Tibial nerve (tissue), 4 donors: Measurements from ENCODE around the gene ACTL6B. TPM values are rescaled to one million over a fixed set of nuclear protein-coding genes. Genes with fewer than 3 reads are reported as not detected.
A peak's percentile ranks its signal among the peaks of the same experiment; 100 is the strongest.

Experiments
- DNase-seq, 2 donors: peaks; one replicate each; pipeline ENCODE4 v3.0.0-alpha.2; 2019; ENCODE audit warnings: low spot score in 2 of 2
- H3K27ac ChIP-seq, 4 donors: fragments of 200-600 bp; sonication (generic) in 3 of 4; one replicate each; pipeline ENCODE4 v1.5.1; 2017 to 2019; ENCODE audit warnings: mild to moderate bottlenecking in 1 of 4
- H3K27me3 ChIP-seq, 2 donors: fragments of 200-600 bp; sonication (generic) in 1 of 2; one replicate each; pipeline versions ENCODE4 v1.5.1 to v1.6.0; 2017 to 2019
- H3K36me3 ChIP-seq, 3 donors: fragments of 200-600 bp; sonication (generic); one replicate each; pipeline ENCODE4 v1.5.1; 2018 to 2019
- H3K4me1 ChIP-seq, 4 donors: fragments of 200-600 bp; sonication (generic) in 3 of 4; one replicate each; pipeline ENCODE4 v1.5.1; 2017 to 2019
- H3K4me3 ChIP-seq, 4 donors: fragments of 200-600 bp; sonication (generic) in 3 of 4; one replicate each; pipeline ENCODE4 v1.5.1; 2017 to 2019; ENCODE audit warnings: mild to moderate bottlenecking in 1 of 4, moderate library complexity in 1 of 4
- H3K9me3 ChIP-seq, 4 donors: fragments of 200-600 bp; sonication (generic) in 3 of 4; one replicate each; pipeline ENCODE4 v1.5.1; 2017 to 2019
- CTCF ChIP-seq, 5 experiments: fragments of 200-600 bp in 3 of 5; fragments of 450-650 bp in 2 of 5; sonication (generic) in 3 of 5; IDR thresholded peaks; one replicate each; pipeline ENCODE4 v1.5.1; 2016 to 2019; ENCODE audit warnings: antibody characterized with exemption in 5 of 5, mild to moderate bottlenecking in 3 of 5, moderate library complexity in 2 of 5
- EP300 ChIP-seq, 2 donors: sonication (generic); formaldehyde crosslinking; IDR thresholded peaks; one replicate each; pipeline ENCODE4 v1.6.1; 2017; ENCODE audit warnings: antibody characterized with exemption in 2 of 2, mild to moderate bottlenecking in 1 of 2
- POLR2A ChIP-seq, 2 donors: fragments of 450-650 bp; IDR thresholded peaks; one replicate each; pipeline ENCODE4 v1.6.1; 2017; ENCODE audit warnings: antibody characterized with exemption in 2 of 2, mild to moderate bottlenecking in 2 of 2, moderate library complexity in 2 of 2
- WGBS, 2 donors: methylation state at CpG; one replicate each; pipeline ENCODE4 v1.1.5; 2018; 5-methylcytosine and 5-hydroxymethylcytosine counted together
- total RNA-seq, 4 donors: library from RNA; depleted of rRNA; stranded (reverse); fragments of >200 nt; gene quantifications; one replicate each; pipeline ENCODE4 v1.1.0, GENCODE V29; 2016

The ACTL6B gene
- total RNA-seq, 4 donors from 2014 or later: not detected

GRCh38 chr7:100627238-100627549 lies 29.1 kb downstream of the ACTL6B start:
- no peaks in the 10 kb centered on the region for H3K36me3 ChIP-seq
- peaks cover 0 to 12% (median 8%) of the 10 kb centered on the region in 4 donors for H3K4me1 ChIP-seq
- no peaks in the 10 kb centered on the region for H3K9me3 ChIP-seq
- 83 to 88% methylated on average over 21 of the region's 21 CpGs for WGBS, 2 donors
- no peak overlapping the region for H3K4me3 ChIP-seq
- no peak for DNase-seq
- TF ChIP-seq POLR2A (IDR thresholded peaks at IDR 0.05) (no peak), CTCF (IDR thresholded peaks at IDR 0.05) (no peak), EP300 (IDR thresholded peaks at IDR 0.05) (no peak)
- no peak overlapping the region for H3K27ac ChIP-seq
- H3K27me3 ChIP-seq: peaks cover 0 to 4% of the 10 kb centered on the region in 2 donors

GRCh38 chr7:100626530-100627237 lies 29.6 kb downstream of the ACTL6B start:
- peaks cover 0 to under 1% (median 0%) of the 10 kb centered on the region in 3 donors for H3K36me3 ChIP-seq
- H3K27ac ChIP-seq: peak overlapping the region in 2 of 4 donors; percentile 52 to 71
- peak; percentile 57 to 69 for DNase-seq
- no peaks in the 10 kb centered on the region for H3K27me3 ChIP-seq
- TF ChIP-seq POLR2A (IDR thresholded peaks at IDR 0.05) (peak in 1 of 2 donors; percentile 11), EP300 (IDR thresholded peaks at IDR 0.05) (no peak)
- peaks cover 0 to 12% (median 8%) of the 10 kb centered on the region in 4 donors for H3K4me1 ChIP-seq
- H3K4me3 ChIP-seq: peak overlapping the region in 3 of 4 donors; percentile 16 to 40 (median 39)
- 4 to 7% methylated on average over 19 to 31 of the region's 37 CpGs for WGBS, 2 donors
- H3K9me3 ChIP-seq: no peaks in the 10 kb centered on the region

- Histone ChIP-seq H3K4me3 (peak overlapping the region in 2 of 4 donors; percentile 39 to 40), H3K9me3 (no peaks in the 10 kb centered on the region), H3K27ac (peak overlapping the region in 1 of 4 donors; percentile 52), H3K36me3 (peaks cover 0 to 5% (median 0%) of the 10 kb centered on the region in 3 donors), H3K4me1 (peaks cover 0 to 12% (median 8%) of the 10 kb centered on the region in 4 donors), H3K27me3 (no peaks in the 10 kb centered on the region)
- no peak for DNase-seq
- no peak for TF ChIP-seq POLR2A (IDR thresholded peaks at IDR 0.05)
- 28 to 30% methylated on average over 3 of the region's 3 CpGs for WGBS, 2 donors
Observed at GRCh38 chr7:100626055-100626454, 30.2 kb downstream of the ACTL6B start.

GRCh38 chr7:100623951-100624824 lies 32.1 kb downstream of the ACTL6B start:
- DNase-seq: no peak
- H3K27ac ChIP-seq: no peak overlapping the region
- no peak for TF ChIP-seq EP300 (IDR thresholded peaks at IDR 0.05)
- no peak for TF ChIP-seq CTCF (IDR thresholded peaks at IDR 0.05)
- TF ChIP-seq POLR2A (IDR thresholded peaks at IDR 0.05): no peak
- no peak overlapping the region for H3K4me3 ChIP-seq
- peaks cover 0 to 12% (median 8%) of the 10 kb centered on the region in 4 donors for H3K4me1 ChIP-seq
- no peaks in the 10 kb centered on the region for H3K27me3 ChIP-seq
- 81 to 83% methylated on average over 15 of the region's 15 CpGs for WGBS, 2 donors
- H3K9me3 ChIP-seq: no peaks in the 10 kb centered on the region
- H3K36me3 ChIP-seq: peaks cover 0 to 21% (median 0%) of the 10 kb centered on the region in 3 donors

GRCh38 chr7:100621554-100621953 lies 34.7 kb downstream of the ACTL6B start:
- Histone ChIP-seq H3K27me3 (no peaks in the 10 kb centered on the region), H3K27ac (no peak overlapping the region), H3K9me3 (no peaks in the 10 kb centered on the region), H3K36me3 (peaks cover 0 to 28% (median 0%) of the 10 kb centered on the region in 3 donors), H3K4me1 (peaks cover 0 to 6% (median 2%) of the 10 kb centered on the region in 4 donors), H3K4me3 (no peak overlapping the region)
- WGBS, 2 donors: 64 to 71% methylated on average over 8 of the region's 8 CpGs
- TF ChIP-seq CTCF (IDR thresholded peaks at IDR 0.05) (no peak), POLR2A (IDR thresholded peaks at IDR 0.05) (no peak), EP300 (IDR thresholded peaks at IDR 0.05) (no peak)
- DNase-seq: no peak

- 93 to 95% methylated on average over 23 of the region's 23 CpGs for WGBS, 2 donors
- H3K27ac ChIP-seq: no peak overlapping the region
- DNase-seq: no peak
- TF ChIP-seq CTCF (IDR thresholded peaks at IDR 0.05) (no peak), EP300 (IDR thresholded peaks at IDR 0.05) (no peak), POLR2A (IDR thresholded peaks at IDR 0.05) (no peak)
- H3K4me1 ChIP-seq: no peaks in the 10 kb centered on the region
- H3K36me3 ChIP-seq: peaks cover 0 to 34% (median 0%) of the 10 kb centered on the region in 3 donors
- H3K27me3 ChIP-seq: no peaks in the 10 kb centered on the region
- no peak overlapping the region for H3K4me3 ChIP-seq
- H3K9me3 ChIP-seq: no peaks in the 10 kb centered on the region
Observed at GRCh38 chr7:100620804-100621203, 35.4 kb downstream of the ACTL6B start.
